Activated B cell treated with CpG ODN at 0.5 μM for 24 hours (primary cell): Measurements from ENCODE around the gene ADAM12. TPM values are rescaled to one million over a fixed set of nuclear protein-coding genes. Genes with fewer than 3 reads are reported as not detected.

Experiments
- ATAC-seq: fragments of 200-7000 bp; cut with Tn5 transposase; one replicate; pipeline ENCODE4 v1.10.0; 2021; ENCODE audit warnings: low read depth, mild to moderate bottlenecking, moderate library complexity
- CTCF ChIA-PET: fragments of 350-600 bp; sonication (Branson Sonifier 250); formaldehyde crosslinking; loops from one replicate; lab custom pipeline; 2021; ENCODE audit warnings: antibody characterized with exemption; lab: Charles Lee
- POLR2A ChIA-PET: fragments of 350-600 bp; sonication (Branson Sonifier 250); formaldehyde crosslinking; loops from one replicate; lab custom pipeline; 2021; ENCODE audit warnings: antibody characterized with exemption; lab: Charles Lee
- DNase-seq: peaks from one replicate; pipeline ENCODE4 v3.0.0; 2022
- H3K27ac Mint-ChIP-seq: one replicate; pipeline ENCODE4 v1.8.0; 2020; ENCODE audit warnings: mixed read lengths
- H3K27me3 Mint-ChIP-seq: one replicate; pipeline ENCODE4 v1.8.0; 2021; ENCODE audit warnings: mixed read lengths
- H3K36me3 Mint-ChIP-seq: one replicate; pipeline ENCODE4 v1.8.0; 2021; ENCODE audit warnings: low read depth, mixed read lengths
- H3K4me1 Mint-ChIP-seq: one replicate; pipeline ENCODE4 v1.8.0; 2021; ENCODE audit warnings: mixed read lengths
- H3K4me3 Mint-ChIP-seq: one replicate; pipeline ENCODE4 v1.8.0; 2020; ENCODE audit warnings: mild to moderate bottlenecking, mixed read lengths
- H3K9me3 Mint-ChIP-seq: one replicate; pipeline ENCODE4 v1.8.0; 2020; ENCODE audit warnings: mixed read lengths
- CTCF ChIP-seq: fragments of 200-600 bp; IDR thresholded peaks from one replicate; pipeline ENCODE4 v1.8.0; 2022; ENCODE audit warnings: antibody characterized with exemption, mild to moderate bottlenecking
- intact Hi-C: fragments of 100-400 bp; cut with micrococcal nuclease; formaldehyde crosslinking; loops from one replicate; pipeline ENCODE4 v1.15.1; 2024
- total RNA-seq: library from RNA; stranded (reverse); gene quantifications from 2 replicates; pipeline ENCODE4 v1.2.3, GENCODE V29; 2022

Gene ADAM12
- total RNA-seq, 1 donor from 2014 or later: 0.84 TPM

GRCh38 chr10:126171555-126171954, 216.7 kb downstream of the ADAM12 start:
- ChIA-PET POLR2A (no interaction called here), CTCF (no interaction called here)
- no peaks in the 10 kb centered on the region for H3K4me1 Mint-ChIP-seq
- no peak for TF ChIP-seq CTCF
- ATAC-seq: no peak
- no peak overlapping the region for H3K4me3 Mint-ChIP-seq
- H3K27me3 Mint-ChIP-seq: peaks cover 4% of the 10 kb centered on the region
- H3K36me3 Mint-ChIP-seq: no peaks in the 10 kb centered on the region
- intact Hi-C loops: no loop called here
- H3K27ac Mint-ChIP-seq: no peak overlapping the region
- no peaks in the 10 kb centered on the region for H3K9me3 Mint-ChIP-seq
- DNase-seq: no peak

GRCh38 chr10:126170776-126171175, 217.5 kb downstream of the ADAM12 start:
- CTCF ChIA-PET: no interaction called here
- intact Hi-C loops: no loop called here
- Mint-ChIP-seq H3K4me1 (no peaks in the 10 kb centered on the region), H3K4me3 (no peak overlapping the region), H3K36me3 (no peaks in the 10 kb centered on the region), H3K27ac (no peak overlapping the region), H3K9me3 (no peaks in the 10 kb centered on the region), H3K27me3 (peaks cover 7% of the 10 kb centered on the region)
- POLR2A ChIA-PET: no interaction called here
- DNase-seq (no peak), ATAC-seq (no peak)
- no peak for TF ChIP-seq CTCF

GRCh38 chr10:126170371-126170770, 217.9 kb downstream of the ADAM12 start:
- Mint-ChIP-seq H3K36me3 (no peaks in the 10 kb centered on the region), H3K4me3 (no peak overlapping the region), H3K9me3 (no peaks in the 10 kb centered on the region), H3K27ac (no peak overlapping the region), H3K4me1 (no peaks in the 10 kb centered on the region), H3K27me3 (peaks cover 7% of the 10 kb centered on the region)
- ChIA-PET CTCF (no interaction called here), POLR2A (no interaction called here)
- DNase-seq (no peak), ATAC-seq (no peak)
- TF ChIP-seq CTCF: no peak
- intact Hi-C loops: no loop called here

- ChIA-PET POLR2A (no interaction called here), CTCF (no interaction called here)
- ATAC-seq: no peak
- Mint-ChIP-seq H3K36me3 (no peaks in the 10 kb centered on the region), H3K9me3 (no peaks in the 10 kb centered on the region), H3K27ac (no peak overlapping the region), H3K4me1 (no peaks in the 10 kb centered on the region), H3K27me3 (peaks cover 7% of the 10 kb centered on the region), H3K4me3 (no peak overlapping the region)
- DNase-seq: no peak
- intact Hi-C loops: no loop called here
- TF ChIP-seq CTCF: no peak
Observed at GRCh38 chr10:126169899-126170298, 218.4 kb downstream of the ADAM12 start.

GRCh38 chr10:126166797-126167196, 221.5 kb downstream of the ADAM12 start:
- Mint-ChIP-seq H3K27ac (no peak overlapping the region), H3K4me3 (no peak overlapping the region), H3K27me3 (peaks cover 7% of the 10 kb centered on the region), H3K9me3 (no peaks in the 10 kb centered on the region), H3K36me3 (no peaks in the 10 kb centered on the region), H3K4me1 (no peaks in the 10 kb centered on the region)
- TF ChIP-seq CTCF: no peak
- no peak for ATAC-seq
- ChIA-PET POLR2A (no interaction called here), CTCF (no interaction called here)
- intact Hi-C loops: no loop called here
- DNase-seq: no peak
